ENCODE data around the gene TEX22. TPM values are rescaled to one million over a fixed set of nuclear protein-coding genes. Genes with fewer than 3 reads are reported as not detected.

The TEX22 gene
- polyA plus RNA-seq, 1 experiment, result 0.17 TPM

- ChIA-PET POLR2A (no interaction called here), CTCF (no interaction called here)
- Histone ChIP-seq H3K4me3 (ENCODE audit: low read depth, low read length) (peak overlapping the region; percentile 79), H3K36me3 (ENCODE audit: control insufficient read depth, insufficient read depth, low read length) (peaks cover 4% of the 10 kb centered on the region), H3K27me3 (ENCODE audit: control insufficient read depth, insufficient read depth, low read length) (no peaks in the 10 kb centered on the region)
- no peak for DNase-seq (ENCODE audit: low read depth)
- TF ChIP-seq CTCF (IDR thresholded peaks at IDR 0.05; ENCODE audit: insufficient read depth, low read depth, low read length), result no peak
Observed at GRCh38 chr14:105420101-105420973, 22.0 kb downstream of the TEX22 start.

- Histone ChIP-seq H3K36me3 (ENCODE audit: control insufficient read depth, insufficient read depth, low read length) (peaks cover 5% of the 10 kb centered on the region), H3K27me3 (ENCODE audit: control insufficient read depth, insufficient read depth, low read length) (no peaks in the 10 kb centered on the region), H3K4me3 (ENCODE audit: low read depth, low read length) (peak overlapping the region; percentile 79)
- no peak for TF ChIP-seq CTCF (IDR thresholded peaks at IDR 0.05; ENCODE audit: insufficient read depth, low read depth, low read length)
- no peak for DNase-seq (ENCODE audit: low read depth)
- POLR2A ChIA-PET, result no interaction called here
- CTCF ChIA-PET, result no interaction called here
Observed at GRCh38 chr14:105420974-105421674, 22.8 kb downstream of the TEX22 start.

- Histone ChIP-seq H3K36me3 (ENCODE audit: control insufficient read depth, insufficient read depth, low read length) (peaks cover 11% of the 10 kb centered on the region), H3K4me3 (ENCODE audit: low read depth, low read length) (peak overlapping the region; percentile 79), H3K27me3 (ENCODE audit: control insufficient read depth, insufficient read depth, low read length) (no peaks in the 10 kb centered on the region)
- no peak for DNase-seq (ENCODE audit: low read depth)
- ChIA-PET POLR2A (no interaction called here), CTCF (interaction anchor here (1.7 kb wide), 1 partner anchor 68 kb away, joined by 6 read pairs; no protein-coding TSS in a partner anchor)
- TF ChIP-seq CTCF (IDR thresholded peaks at IDR 0.05; ENCODE audit: insufficient read depth, low read depth, low read length), result no peak
Observed at GRCh38 chr14:105421723-105422615, 23.6 kb downstream of the TEX22 start.

- Histone ChIP-seq H3K4me3 (ENCODE audit: low read depth, low read length) (no peak overlapping the region), H3K27me3 (ENCODE audit: control insufficient read depth, insufficient read depth, low read length) (no peaks in the 10 kb centered on the region), H3K36me3 (ENCODE audit: control insufficient read depth, insufficient read depth, low read length) (peaks cover 11% of the 10 kb centered on the region)
- ChIA-PET POLR2A (no interaction called here), CTCF (interaction anchor here (1.7 kb wide), 1 partner anchor 67 kb away, joined by 6 read pairs; no protein-coding TSS in a partner anchor)
- no peak for DNase-seq (ENCODE audit: low read depth)
- TF ChIP-seq CTCF (IDR thresholded peaks at IDR 0.05; ENCODE audit: insufficient read depth, low read depth, low read length), result no peak
Observed at GRCh38 chr14:105422695-105423487, 24.6 kb downstream of the TEX22 start.
